ENCODE data around the gene NLRP7. TPM values are rescaled to one million over a fixed set of nuclear protein-coding genes. Genes with fewer than 3 reads are reported as not detected.
"Not testable (repeated sequence)": the region's sequence is repeated elsewhere in the genome, so short reads cannot be mapped to it uniquely, and the experiment has no call there.

The NLRP7 gene
- total and polyA plus RNA-seq, 8 donors = 0.06 TPM; not detected in 7

- H3K9me3 ChIP-seq = no peaks in the 10 kb centered on the region
- DNase-seq (no peak), ATAC-seq (no peak), FAIRE-seq (no peak)
- H3K4me1 ChIP-seq = no peaks in the 10 kb centered on the region
- TF ChIP-seq, protein P1, sequence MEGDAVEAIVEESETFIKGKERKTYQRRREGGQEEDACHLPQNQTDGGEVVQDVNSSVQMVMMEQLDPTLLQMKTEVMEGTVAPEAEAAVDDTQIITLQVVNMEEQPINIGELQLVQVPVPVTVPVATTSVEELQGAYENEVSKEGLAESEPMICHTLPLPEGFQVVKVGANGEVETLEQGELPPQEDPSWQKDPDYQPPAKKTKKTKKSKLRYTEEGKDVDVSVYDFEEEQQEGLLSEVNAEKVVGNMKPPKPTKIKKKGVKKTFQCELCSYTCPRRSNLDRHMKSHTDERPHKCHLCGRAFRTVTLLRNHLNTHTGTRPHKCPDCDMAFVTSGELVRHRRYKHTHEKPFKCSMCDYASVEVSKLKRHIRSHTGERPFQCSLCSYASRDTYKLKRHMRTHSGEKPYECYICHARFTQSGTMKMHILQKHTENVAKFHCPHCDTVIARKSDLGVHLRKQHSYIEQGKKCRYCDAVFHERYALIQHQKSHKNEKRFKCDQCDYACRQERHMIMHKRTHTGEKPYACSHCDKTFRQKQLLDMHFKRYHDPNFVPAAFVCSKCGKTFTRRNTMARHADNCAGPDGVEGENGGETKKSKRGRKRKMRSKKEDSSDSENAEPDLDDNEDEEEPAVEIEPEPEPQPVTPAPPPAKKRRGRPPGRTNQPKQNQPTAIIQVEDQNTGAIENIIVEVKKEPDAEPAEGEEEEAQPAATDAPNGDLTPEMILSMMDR (IDR thresholded peaks at IDR 0.05) = no peak
- no peaks in the 10 kb centered on the region for H3K36me3 ChIP-seq
- no peak overlapping the region for H3K27ac ChIP-seq
- intact Hi-C loops (cut with DNase I) = no loop called here
- H3K4me3 ChIP-seq = no peak overlapping the region
- H3K27me3 ChIP-seq = no peaks in the 10 kb centered on the region
- 54 to 75% methylated on average over 3 of the region's 3 CpGs for WGBS, 2 donors
Observed at GRCh38 chr19:54902061-54902460, 45.3 kb downstream of the NLRP7 start.

DNA sequence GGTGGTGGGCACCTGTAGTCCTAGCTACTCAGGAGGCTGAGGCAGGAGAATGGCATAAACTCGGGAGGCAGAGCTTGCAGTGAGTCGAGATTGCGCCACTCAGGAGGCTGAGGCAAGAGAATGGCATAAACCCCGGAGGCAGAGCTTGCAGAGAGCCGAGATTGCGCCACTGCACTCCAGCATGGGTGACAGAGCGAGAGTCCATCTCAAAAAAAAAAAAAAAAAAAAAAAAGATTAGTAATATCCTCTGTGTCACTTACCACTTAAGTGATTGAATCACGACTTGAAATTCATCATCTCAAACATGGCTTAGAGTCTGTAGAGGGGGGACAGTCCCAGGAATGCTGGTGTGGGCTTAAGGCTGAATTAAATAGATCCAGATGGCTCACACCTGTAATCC lies 46.2 kb downstream of the NLRP7 start:
- ATAC-seq; FAIRE-seq; intact Hi-C loops (cut with DNase I); H3K36me3 ChIP-seq; H3K4me1 ChIP-seq; H3K9me3 ChIP-seq; H3K4me3 ChIP-seq; H3K27ac ChIP-seq; H3K27me3 ChIP-seq: not testable (repeated sequence)
- DNase-seq = peak in 1 of 6 donors; percentile 16
- 68 to 81% methylated on average over 7 to 8 of the region's 8 CpGs for WGBS, 2 donors

DNA sequence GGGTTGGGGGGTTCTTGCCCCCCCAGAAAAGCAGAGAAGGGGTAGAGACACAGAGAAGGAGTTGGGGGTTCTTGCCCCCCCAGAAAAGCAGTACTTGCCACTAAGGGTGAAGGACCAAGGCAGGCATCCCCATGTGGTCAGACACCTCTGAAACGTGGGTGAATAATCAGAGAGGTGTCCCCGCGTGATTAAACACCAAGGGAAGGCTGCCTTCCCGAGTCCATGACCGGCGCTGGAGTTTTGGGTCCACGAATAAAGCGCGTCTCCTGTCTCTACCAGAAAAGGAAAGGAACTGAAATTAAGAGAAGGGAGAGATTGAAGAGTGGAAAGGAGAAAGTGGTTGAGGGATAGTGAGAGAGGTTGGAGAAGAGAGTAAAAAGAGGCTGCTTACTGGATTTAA lies 47.7 kb downstream of the NLRP7 start:
- DNase-seq; H3K4me3 ChIP-seq; intact Hi-C loops (cut with DNase I); H3K9me3 ChIP-seq; H3K27me3 ChIP-seq; H3K4me1 ChIP-seq; H3K36me3 ChIP-seq; FAIRE-seq; H3K27ac ChIP-seq; ATAC-seq: not testable (repeated sequence)
- 65 to 69% methylated on average over 9 of the region's 9 CpGs for WGBS, 2 donors

DNA sequence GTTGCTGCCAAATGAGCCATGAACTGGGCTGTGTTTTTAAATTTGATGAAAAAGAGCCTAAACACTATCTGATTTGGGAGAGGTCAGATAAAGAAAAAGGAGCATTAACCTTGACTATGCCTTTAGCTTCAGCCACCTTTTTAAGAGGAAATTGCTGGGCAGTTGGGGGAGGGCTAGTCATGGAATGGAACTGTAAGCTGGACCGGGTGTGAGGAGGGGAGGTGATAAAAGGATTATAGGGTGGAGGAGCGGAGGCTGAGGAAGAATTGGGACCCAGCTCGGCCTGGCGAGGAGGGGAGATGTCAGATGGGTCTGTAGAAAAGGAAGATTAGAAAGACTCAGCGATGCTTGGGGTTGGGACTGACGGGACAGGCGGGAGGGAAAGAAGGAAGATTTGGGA lies 48.6 kb downstream of the NLRP7 start:
- H3K4me3 ChIP-seq; H3K9me3 ChIP-seq; H3K27ac ChIP-seq; H3K27me3 ChIP-seq; intact Hi-C loops (cut with DNase I); ATAC-seq; FAIRE-seq; H3K4me1 ChIP-seq; H3K36me3 ChIP-seq; DNase-seq: not testable (repeated sequence)
- WGBS, 2 donors = 41 to 45% methylated on average over 7 of the region's 7 CpGs

DNA sequence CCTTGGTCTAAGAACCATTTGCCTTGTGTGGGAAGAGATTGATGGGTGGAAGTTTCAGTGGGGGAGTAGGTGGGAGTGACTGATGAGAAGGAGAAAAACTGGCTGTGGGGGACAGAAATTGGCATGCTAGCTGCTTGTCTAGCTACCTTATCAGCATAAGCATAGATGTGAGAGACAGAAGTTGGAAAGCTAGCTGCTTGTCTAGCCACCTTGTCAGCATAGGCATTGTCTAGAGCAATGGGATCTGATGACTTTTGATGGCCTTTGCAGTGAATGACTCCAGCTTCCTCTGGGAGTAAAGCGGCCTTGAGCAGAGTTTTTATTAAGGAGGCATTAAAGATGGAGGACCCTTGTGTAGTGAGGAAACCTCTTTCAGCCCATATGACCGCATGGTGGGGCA lies 51.3 kb downstream of the NLRP7 start:
- DNase-seq (no peak), FAIRE-seq (no peak), ATAC-seq (no peak)
- Histone ChIP-seq H3K4me3 (no peak overlapping the region), H3K27me3 (no peaks in the 10 kb centered on the region), H3K27ac (no peak overlapping the region), H3K36me3 (no peaks in the 10 kb centered on the region), H3K9me3 (no peaks in the 10 kb centered on the region), H3K4me1 (no peaks in the 10 kb centered on the region)
- intact Hi-C loops (cut with DNase I) = no loop called here
- 55 to 77% methylated on average over 2 of the region's 2 CpGs for WGBS, 2 donors
- TF ChIP-seq, protein P1 (IDR thresholded peaks at IDR 0.05) = no peak

GRCh38 chr19:54894106-54894505 lies 53.2 kb downstream of the NLRP7 start:
- DNase-seq; H3K4me3 ChIP-seq; intact Hi-C loops (cut with DNase I); H3K36me3 ChIP-seq; H3K27me3 ChIP-seq; ATAC-seq; FAIRE-seq; H3K4me1 ChIP-seq; H3K27ac ChIP-seq; H3K9me3 ChIP-seq: not testable (repeated sequence)
- 74 to 78% methylated on average over 16 of the region's 16 CpGs for WGBS, 2 donors

GRCh38 chr19:54893406-54893805 lies 53.9 kb downstream of the NLRP7 start:
- Histone ChIP-seq H3K4me3 (no peak overlapping the region), H3K4me1 (no peaks in the 10 kb centered on the region), H3K27ac (no peak overlapping the region), H3K36me3 (no peaks in the 10 kb centered on the region), H3K9me3 (no peaks in the 10 kb centered on the region), H3K27me3 (no peaks in the 10 kb centered on the region)
- intact Hi-C loops (cut with DNase I) = no loop called here
- WGBS, 2 donors = 25 to 28% methylated on average over 7 of the region's 7 CpGs
- ATAC-seq = no peak
- DNase-seq = no peak
- FAIRE-seq = no peak
- TF ChIP-seq, protein P1 (IDR thresholded peaks at IDR 0.05) = no peak
